ENCODE results near the gene UVRAG. TPM values are rescaled to one million over a fixed set of nuclear protein-coding genes. Genes with fewer than 3 reads are reported as not detected.

UVRAG gene
- total RNA-seq, 1 donor from 2014 or later, result 7.4 TPM

GRCh38 chr11:75981546-75981945 lies 166.5 kb downstream of the UVRAG start:
- DNase-seq (ENCODE audit: low read depth), result no peak
- no peak overlapping the region for H3K4me3 ChIP-seq (ENCODE audit: low read depth, low read length)
- no peak for TF ChIP-seq CTCF (conservative IDR thresholded peaks at IDR 0.05; ENCODE audit: low read depth, low read length)

- no peak for DNase-seq (ENCODE audit: low read depth)
- no peak overlapping the region for H3K4me3 ChIP-seq (ENCODE audit: low read depth, low read length)
- TF ChIP-seq CTCF (conservative IDR thresholded peaks at IDR 0.05; ENCODE audit: low read depth, low read length), result no peak
These were observed 167.3 kb downstream of the UVRAG start for GRCh38 chr11:75982309-75982708.

- no peak for TF ChIP-seq CTCF (conservative IDR thresholded peaks at IDR 0.05; ENCODE audit: low read depth, low read length)
- DNase-seq (ENCODE audit: low read depth), result no peak
- no peak overlapping the region for H3K4me3 ChIP-seq (ENCODE audit: low read depth, low read length)
These were observed 172.0 kb downstream of the UVRAG start for GRCh38 chr11:75986966-75987365.

GRCh38 chr11:75993126-75993525 lies 178.1 kb downstream of the UVRAG start:
- no peak for TF ChIP-seq CTCF (conservative IDR thresholded peaks at IDR 0.05; ENCODE audit: low read depth, low read length)
- no peak for DNase-seq (ENCODE audit: low read depth)
- no peak overlapping the region for H3K4me3 ChIP-seq (ENCODE audit: low read depth, low read length)

GRCh38 chr11:75994616-75995015 lies 179.6 kb downstream of the UVRAG start:
- H3K4me3 ChIP-seq (ENCODE audit: low read depth, low read length), result no peak overlapping the region
- no peak for DNase-seq (ENCODE audit: low read depth)
- no peak for TF ChIP-seq CTCF (conservative IDR thresholded peaks at IDR 0.05; ENCODE audit: low read depth, low read length)

- TF ChIP-seq CTCF (conservative IDR thresholded peaks at IDR 0.05; ENCODE audit: low read depth, low read length), result no peak
These were observed 181.8 kb downstream of the UVRAG start for GRCh38 chr11:75996523-75997442.

GRCh38 chr11:76004400-76004799 lies 189.4 kb downstream of the UVRAG start:
- no peak for TF ChIP-seq CTCF (conservative IDR thresholded peaks at IDR 0.05; ENCODE audit: low read depth, low read length)
- H3K4me3 ChIP-seq (ENCODE audit: low read depth, low read length), result no peak overlapping the region
- DNase-seq (ENCODE audit: low read depth), result no peak

More at GRCh38 chr11:75996523-75997442, 181.8 kb downstream of the UVRAG start:
- no peak for DNase-seq (ENCODE audit: low read depth)
- no peak overlapping the region for H3K4me3 ChIP-seq (ENCODE audit: low read depth, low read length)

Measured in epithelial cell of proximal tubule (primary cell).